Calu3 (cell line): ENCODE measurements around the gene IL1R1. TPM values are rescaled to one million over a fixed set of nuclear protein-coding genes. Genes with fewer than 3 reads are reported as not detected.

Experiments
- BruUV-seq: library from RNA; stranded (reverse); fragments of 400-500 nt; replicated peaks from 2 replicates; lab custom pipeline; 2021; lab: Mats Ljungman, UMichigan
- CTCF ChIA-PET: fragments of 300-600 bp; sonication (Branson Sonifier 250); formaldehyde crosslinking; loops from one replicate; lab custom pipeline; 2022; ENCODE audit warnings: antibody characterized with exemption; lab: Charles Lee
- DNase-seq: peaks from one replicate; pipeline ENCODE4 v3.0.0; 2022
- H3K27ac Mint-ChIP-seq: one replicate; pipeline ENCODE4 v1.8.0; 2022; ENCODE audit warnings: mixed read lengths; ENCODE audit not compliant: unreplicated experiment
- H3K27me3 Mint-ChIP-seq: one replicate; pipeline ENCODE4 v1.8.0; 2022; ENCODE audit warnings: mixed read lengths; ENCODE audit not compliant: unreplicated experiment
- H3K36me3 Mint-ChIP-seq: one replicate; pipeline ENCODE4 v1.8.0; 2022; ENCODE audit warnings: mild to moderate bottlenecking, moderate library complexity, mixed read lengths; ENCODE audit not compliant: insufficient read depth, unreplicated experiment
- H3K4me1 Mint-ChIP-seq: one replicate; pipeline ENCODE4 v1.8.0; 2022; ENCODE audit warnings: mild to moderate bottlenecking, low read depth, mixed read lengths; ENCODE audit not compliant: unreplicated experiment
- H3K4me3 Mint-ChIP-seq: one replicate; pipeline ENCODE4 v1.8.0; 2022; ENCODE audit warnings: mild to moderate bottlenecking, low read depth, moderate library complexity, mixed read lengths; ENCODE audit not compliant: unreplicated experiment
- H3K9me3 Mint-ChIP-seq: one replicate; pipeline ENCODE4 v1.8.0; 2022; ENCODE audit warnings: low read depth, mixed read lengths; ENCODE audit not compliant: unreplicated experiment
- intact Hi-C: fragments of 100-400 bp; cut with micrococcal nuclease; formaldehyde crosslinking; loops from one replicate; pipeline ENCODE4 v1.10.0; 2022; ENCODE audit not compliant: unreplicated experiment
- total RNA-seq: library from RNA; stranded (reverse); gene quantifications from 2 replicates; pipeline ENCODE4 v1.2.3, GENCODE V29; 2022
- TF ChIP-seq, protein P1 (sequence below): fragments of 200-600 bp; IDR thresholded peaks from one replicate; pipeline ENCODE4 v1.8.0; 2022; ENCODE audit warnings: antibody characterized with exemption; ENCODE audit not compliant: unreplicated experiment

IL1R1 gene
- total RNA-seq, 1 experiment from 2014 or later, result 6.2 TPM

DNA sequence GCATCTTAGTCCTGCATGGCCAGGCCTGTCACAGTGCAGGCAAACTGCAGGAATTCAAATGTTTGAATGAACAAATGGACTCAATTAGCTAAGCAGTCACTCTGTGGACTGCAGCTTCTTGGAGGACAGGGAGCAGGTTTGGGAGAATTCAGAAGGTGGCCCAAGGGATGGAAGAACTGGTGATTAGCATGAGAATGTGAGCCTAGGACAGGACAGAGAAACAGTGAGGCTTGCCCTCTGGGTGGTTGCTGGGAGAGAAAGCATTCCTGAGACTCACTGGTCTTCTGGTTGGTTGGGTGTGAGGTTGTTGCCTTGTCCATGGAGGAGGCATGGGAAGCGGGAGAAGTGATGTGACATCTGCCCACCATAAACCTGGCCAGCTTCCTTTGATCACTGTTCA, 58.0 kb downstream of the IL1R1 start:
- Mint-ChIP-seq H3K4me1 (no peaks in the 10 kb centered on the region), H3K4me3 (no peak overlapping the region), H3K36me3 (no peaks in the 10 kb centered on the region), H3K9me3 (peaks cover 6% of the 10 kb centered on the region), H3K27ac (no peak overlapping the region), H3K27me3 (no peaks in the 10 kb centered on the region)
- TF ChIP-seq, protein P1, sequence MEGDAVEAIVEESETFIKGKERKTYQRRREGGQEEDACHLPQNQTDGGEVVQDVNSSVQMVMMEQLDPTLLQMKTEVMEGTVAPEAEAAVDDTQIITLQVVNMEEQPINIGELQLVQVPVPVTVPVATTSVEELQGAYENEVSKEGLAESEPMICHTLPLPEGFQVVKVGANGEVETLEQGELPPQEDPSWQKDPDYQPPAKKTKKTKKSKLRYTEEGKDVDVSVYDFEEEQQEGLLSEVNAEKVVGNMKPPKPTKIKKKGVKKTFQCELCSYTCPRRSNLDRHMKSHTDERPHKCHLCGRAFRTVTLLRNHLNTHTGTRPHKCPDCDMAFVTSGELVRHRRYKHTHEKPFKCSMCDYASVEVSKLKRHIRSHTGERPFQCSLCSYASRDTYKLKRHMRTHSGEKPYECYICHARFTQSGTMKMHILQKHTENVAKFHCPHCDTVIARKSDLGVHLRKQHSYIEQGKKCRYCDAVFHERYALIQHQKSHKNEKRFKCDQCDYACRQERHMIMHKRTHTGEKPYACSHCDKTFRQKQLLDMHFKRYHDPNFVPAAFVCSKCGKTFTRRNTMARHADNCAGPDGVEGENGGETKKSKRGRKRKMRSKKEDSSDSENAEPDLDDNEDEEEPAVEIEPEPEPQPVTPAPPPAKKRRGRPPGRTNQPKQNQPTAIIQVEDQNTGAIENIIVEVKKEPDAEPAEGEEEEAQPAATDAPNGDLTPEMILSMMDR, result no peak
- CTCF ChIA-PET, result no interaction called here
- intact Hi-C loops, result no loop called here
- BruUV-seq, result no TSS peak
- no peak for DNase-seq

GRCh38 chr2:102204638-102205037, 62.1 kb downstream of the IL1R1 start:
- H3K36me3 Mint-ChIP-seq, result no peaks in the 10 kb centered on the region
- H3K27ac Mint-ChIP-seq, result no peak overlapping the region
- TF ChIP-seq, protein P1, result no peak
- H3K4me3 Mint-ChIP-seq, result no peak overlapping the region
- CTCF ChIA-PET, result no interaction called here
- no TSS peak for BruUV-seq
- no peak for DNase-seq
- H3K4me1 Mint-ChIP-seq, result no peaks in the 10 kb centered on the region
- H3K9me3 Mint-ChIP-seq, result peaks cover 6% of the 10 kb centered on the region
- H3K27me3 Mint-ChIP-seq, result no peaks in the 10 kb centered on the region
- intact Hi-C loops, result no loop called here

- CTCF ChIA-PET, result no interaction called here
- Mint-ChIP-seq H3K9me3 (peaks cover 6% of the 10 kb centered on the region), H3K27me3 (no peaks in the 10 kb centered on the region), H3K4me1 (no peaks in the 10 kb centered on the region), H3K36me3 (no peaks in the 10 kb centered on the region), H3K27ac (no peak overlapping the region), H3K4me3 (no peak overlapping the region)
- DNase-seq, result no peak
- TF ChIP-seq, protein P1, result no peak
- intact Hi-C loops, result no loop called here
- BruUV-seq, result no TSS peak
Observed at GRCh38 chr2:102206666-102207341, 64.3 kb downstream of the IL1R1 start.

GRCh38 chr2:102208774-102209173, 66.2 kb downstream of the IL1R1 start:
- no peaks in the 10 kb centered on the region for H3K4me1 Mint-ChIP-seq
- peaks cover 6% of the 10 kb centered on the region for H3K9me3 Mint-ChIP-seq
- no peak for DNase-seq
- intact Hi-C loops, result no loop called here
- CTCF ChIA-PET, result no interaction called here
- no peaks in the 10 kb centered on the region for H3K27me3 Mint-ChIP-seq
- TF ChIP-seq, protein P1, result no peak
- BruUV-seq, result no TSS peak
- no peak overlapping the region for H3K4me3 Mint-ChIP-seq
- H3K36me3 Mint-ChIP-seq, result no peaks in the 10 kb centered on the region
- no peak overlapping the region for H3K27ac Mint-ChIP-seq
